Prostate gland (tissue), 2 donors: ENCODE data around the gene TBC1D16. TPM values are rescaled to one million over a fixed set of nuclear protein-coding genes. Genes with fewer than 3 reads are reported as not detected.

ENCODE experiments used
- DNase-seq: peaks from one replicate; pipeline ENCODE4 v3.0.0-alpha.2; 2019; ENCODE audit warnings: low spot score
- H3K27ac ChIP-seq, 2 donors: fragments of 200-600 bp; sonication (generic); 2 replicates each; pipeline ENCODE4 v1.5.1; 2017 to 2019
- H3K27me3 ChIP-seq: fragments of 200-600 bp; sonication (generic); replicated peaks from 2 replicates; pipeline ENCODE4 v1.5.1; 2019; ENCODE audit not compliant: insufficient read depth
- H3K36me3 ChIP-seq, 2 donors: fragments of 200-600 bp; sonication (generic); 1 replicate in 1 of 2; 2 replicates in 1 of 2; pipeline versions ENCODE4 v1.5.1 to v1.8.1; 2017 to 2019
- H3K4me1 ChIP-seq: fragments of 200-600 bp; sonication (generic); replicated peaks from 2 replicates; pipeline ENCODE4 v1.5.1; 2019
- H3K4me3 ChIP-seq, 2 donors: fragments of 200-600 bp; sonication (generic); 2 replicates each; pipeline ENCODE4 v1.5.1; 2017 to 2019
- H3K9me3 ChIP-seq: fragments of 200-600 bp; sonication (generic); 2 replicates; pipeline ENCODE4 v1.5.1; 2017
- CTCF ChIP-seq, 4 experiments: fragments of 200-600 bp in 2 of 4; fragments of 450-650 bp in 2 of 4; sonication (generic) in 2 of 4; IDR thresholded peaks; 1 replicate in 3 of 4; 2 replicates in 1 of 4; pipeline ENCODE4 v1.5.1; 2016 to 2019; ENCODE audit warnings: antibody characterized with exemption in 4 of 4, mild to moderate bottlenecking in 2 of 4, moderate library complexity in 2 of 4
- POLR2A ChIP-seq: fragments of 450-650 bp; IDR thresholded peaks from one replicate; pipeline ENCODE4 v1.6.1; 2016; ENCODE audit warnings: antibody characterized with exemption, mild to moderate bottlenecking
- POLR2AphosphoS5 ChIP-seq: sonication (generic); formaldehyde crosslinking; IDR thresholded peaks from one replicate; pipeline ENCODE4 v1.6.1; 2017; ENCODE audit warnings: antibody characterized with exemption
- WGBS: methylation state at CpG from one replicate; pipeline ENCODE4 v1.1.5; 2018; 5-methylcytosine and 5-hydroxymethylcytosine counted together
- intact Hi-C: fragments of 100-400 bp; cut with DNase I; formaldehyde crosslinking; loops from one replicate; pipeline ENCODE4 v1.14.2; 2022
- total RNA-seq, 2 donors: library from RNA; depleted of rRNA; stranded (reverse); fragments of >200 nt; gene quantifications; one replicate each; pipeline ENCODE4 v1.1.0, GENCODE V29; 2016

TBC1D16 gene
- total RNA-seq, 2 donors from 2014 or later, result 29.1 to 41.9 TPM

GRCh38 chr17:79955691-79956440, 79.8 kb downstream of the TBC1D16 start:
- TF ChIP-seq POLR2AphosphoS5 (no peak), POLR2A (no peak)
- WGBS, result 92% methylated on average over 13 of the region's 13 CpGs
- Histone ChIP-seq H3K9me3 (no peaks in the 10 kb centered on the region), H3K36me3 (no peaks in the 10 kb centered on the region), H3K27me3 (no peaks in the 10 kb centered on the region), H3K4me1 (peaks cover 9% of the 10 kb centered on the region), H3K4me3 (no peak overlapping the region), H3K27ac (no peak overlapping the region)
- intact Hi-C loops, result no loop called here
- DNase-seq, result no peak

GRCh38 chr17:79955167-79955549, 80.5 kb downstream of the TBC1D16 start:
- H3K9me3 ChIP-seq, result no peaks in the 10 kb centered on the region
- no peaks in the 10 kb centered on the region for H3K27me3 ChIP-seq
- H3K36me3 ChIP-seq, result no peaks in the 10 kb centered on the region
- TF ChIP-seq POLR2A, result no peak
- no peak for TF ChIP-seq CTCF (IDR thresholded peaks at IDR 0.05)
- TF ChIP-seq POLR2AphosphoS5, result no peak
- intact Hi-C loops, result no loop called here
- DNase-seq, result no peak
- no peak overlapping the region for H3K27ac ChIP-seq
- H3K4me3 ChIP-seq, result no peak overlapping the region
- WGBS, result 92% methylated on average over 10 of the region's 10 CpGs
- peaks cover 14% of the 10 kb centered on the region for H3K4me1 ChIP-seq

- H3K9me3 ChIP-seq, result no peaks in the 10 kb centered on the region
- no peaks in the 10 kb centered on the region for H3K27me3 ChIP-seq
- H3K27ac ChIP-seq, result no peak overlapping the region
- no peak overlapping the region for H3K4me3 ChIP-seq
- intact Hi-C loops, result no loop called here
- DNase-seq, result no peak
- H3K4me1 ChIP-seq, result peaks cover 14% of the 10 kb centered on the region
- 92% methylated on average over 25 of the region's 25 CpGs for WGBS
- no peak for TF ChIP-seq POLR2A
- no peak for TF ChIP-seq CTCF (IDR thresholded peaks at IDR 0.05)
- TF ChIP-seq POLR2AphosphoS5, result no peak
- no peaks in the 10 kb centered on the region for H3K36me3 ChIP-seq
Measured at GRCh38 chr17:79954281-79955166, 81.1 kb downstream of the TBC1D16 start.

- no peaks in the 10 kb centered on the region for H3K27me3 ChIP-seq
- no peak for TF ChIP-seq CTCF (IDR thresholded peaks at IDR 0.05)
- no peak for TF ChIP-seq POLR2AphosphoS5
- no peak for TF ChIP-seq POLR2A
- no peak for DNase-seq
- intact Hi-C loops, result no loop called here
- no peaks in the 10 kb centered on the region for H3K36me3 ChIP-seq
- peaks cover 14% of the 10 kb centered on the region for H3K4me1 ChIP-seq
- peak overlapping the region in 1 of 2 donors; percentile 80 for H3K27ac ChIP-seq
- H3K4me3 ChIP-seq, result no peak overlapping the region
- H3K9me3 ChIP-seq, result no peaks in the 10 kb centered on the region
Measured at GRCh38 chr17:79953335-79953734, 82.3 kb downstream of the TBC1D16 start.

GRCh38 chr17:79952901-79953300, 82.8 kb downstream of the TBC1D16 start:
- TF ChIP-seq CTCF (IDR thresholded peaks at IDR 0.05) (no peak), POLR2AphosphoS5 (no peak), POLR2A (no peak)
- no peaks in the 10 kb centered on the region for H3K27me3 ChIP-seq
- peaks cover 14% of the 10 kb centered on the region for H3K4me1 ChIP-seq
- no peaks in the 10 kb centered on the region for H3K9me3 ChIP-seq
- peak overlapping the region in 1 of 2 donors; percentile 80 for H3K27ac ChIP-seq
- intact Hi-C loops, result no loop called here
- DNase-seq, result no peak
- H3K4me3 ChIP-seq, result no peak overlapping the region
- WGBS, result 89% methylated on average over 8 of the region's 8 CpGs
- H3K36me3 ChIP-seq, result no peaks in the 10 kb centered on the region
